Mesenchymal stem cell (in vitro differentiated cells and primary cell): Measurements from ENCODE around the gene MTA1.

Experiments used
- DNase-seq: peaks from one replicate; pipeline ENCODE4 v3.0.0-alpha.2; 2013
- H2AFZ ChIP-seq: one replicate; pipeline ENCODE4 v1.6.1; 2013; ENCODE audit warnings: low read depth, mild to moderate bottlenecking, control low read depth, inconsistent platforms, low read length, moderate library complexity
- H2AK5ac ChIP-seq: 2 replicates; pipeline ENCODE4 v1.6.1; 2013; ENCODE audit warnings: low read length, moderate library complexity, mild to moderate bottlenecking, inconsistent platforms; ENCODE audit not compliant: severe bottlenecking
- H2BK120ac ChIP-seq: one replicate; pipeline ENCODE4 v1.6.1; 2013; ENCODE audit warnings: low read depth, mild to moderate bottlenecking, inconsistent platforms, low read length, moderate library complexity
- H2BK12ac ChIP-seq, 2 experiments: one replicate each; pipeline ENCODE4 v1.6.1; 2013; ENCODE audit warnings: inconsistent platforms in 2 of 2, low read length in 2 of 2, mild to moderate bottlenecking in 2 of 2, moderate library complexity in 2 of 2, control low read depth in 1 of 2
- H2BK15ac ChIP-seq: one replicate; pipeline ENCODE4 v1.6.1; 2013; ENCODE audit warnings: mild to moderate bottlenecking, low read depth, inconsistent platforms; ENCODE audit not compliant: poor library complexity, severe bottlenecking
- H2BK5ac ChIP-seq: 2 replicates; pipeline ENCODE4 v1.6.1; 2013; ENCODE audit warnings: low read depth, mild to moderate bottlenecking, low read length, control low read depth, inconsistent platforms; ENCODE audit not compliant: poor library complexity, severe bottlenecking
- H3K14ac ChIP-seq, 2 experiments: one replicate each; pipeline ENCODE4 v1.6.1; 2013; ENCODE audit warnings: inconsistent platforms in 2 of 2, low read length in 2 of 2, control low read depth in 1 of 2, mild to moderate bottlenecking in 1 of 2, moderate library complexity in 1 of 2
- H3K18ac ChIP-seq, 2 experiments: one replicate each; pipeline ENCODE4 v1.6.1; 2013; ENCODE audit warnings: inconsistent platforms in 2 of 2, low read length in 2 of 2, control low read depth in 1 of 2, low read depth in 1 of 2, mild to moderate bottlenecking in 1 of 2
- H3K23ac ChIP-seq, 2 experiments: one replicate each; pipeline ENCODE4 v1.6.1; 2013; ENCODE audit warnings: inconsistent platforms in 2 of 2, low read length in 2 of 2, mild to moderate bottlenecking in 2 of 2, moderate library complexity in 2 of 2, control low read depth in 1 of 2
- H3K27ac ChIP-seq: 2 replicates; pipeline ENCODE4 v1.5.1; 2013; ENCODE audit warnings: mild to moderate bottlenecking, moderate library complexity, low read length, control low read depth, inconsistent platforms; ENCODE audit not compliant: poor library complexity, severe bottlenecking
- H3K27me3 ChIP-seq, 2 experiments: 2 replicates each; pipeline versions ENCODE4 v1.6.1 to v1.7.0; 2013; ENCODE audit warnings: low read length in 2 of 2, mild to moderate bottlenecking in 2 of 2, moderate library complexity in 2 of 2, control low read depth in 1 of 2, inconsistent platforms in 1 of 2; ENCODE audit not compliant: control insufficient read depth in 1 of 2, insufficient read depth in 1 of 2
- H3K36me3 ChIP-seq, 2 experiments: 2 replicates each; pipeline versions ENCODE4 v1.6.1 to v1.7.0; 2013; ENCODE audit warnings: low read length in 2 of 2, control low read depth in 1 of 2, inconsistent platforms in 1 of 2, low read depth in 1 of 2, mild to moderate bottlenecking in 1 of 2; ENCODE audit not compliant: insufficient read depth in 2 of 2, control insufficient read depth in 1 of 2
- H3K4ac ChIP-seq, 2 experiments: one replicate each; pipeline ENCODE4 v1.6.1; 2013; ENCODE audit warnings: inconsistent platforms in 2 of 2, low read length in 2 of 2, mild to moderate bottlenecking in 2 of 2, moderate library complexity in 2 of 2, control low read depth in 1 of 2, low read depth in 1 of 2
- H3K4me1 ChIP-seq: 2 replicates; pipeline ENCODE4 v1.6.1; 2013; ENCODE audit warnings: low read depth, low read length, control low read depth; ENCODE audit not compliant: control insufficient read depth, insufficient read depth
- H3K4me2 ChIP-seq: 2 replicates; pipeline ENCODE4 v1.6.1; 2013; ENCODE audit warnings: low read length, mild to moderate bottlenecking, inconsistent platforms; ENCODE audit not compliant: poor library complexity, severe bottlenecking
- H3K4me3 ChIP-seq, 2 experiments: 2 replicates each; pipeline versions ENCODE4 v1.5.1 to v1.7.0; 2013; ENCODE audit warnings: low read length in 2 of 2, mild to moderate bottlenecking in 2 of 2, control low read depth in 1 of 2, low read depth in 1 of 2; ENCODE audit not compliant: insufficient read depth in 1 of 2
- H3K79me1 ChIP-seq: replicated peaks from 2 replicates; pipeline ENCODE4 v1.6.1; 2013; ENCODE audit warnings: mild to moderate bottlenecking, control low read depth, low read length, inconsistent platforms; ENCODE audit not compliant: poor library complexity, severe bottlenecking
- H3K9ac ChIP-seq: 2 replicates; pipeline ENCODE4 v1.7.0; 2013; ENCODE audit warnings: mild to moderate bottlenecking, low read length, moderate library complexity
- H3K9me3 ChIP-seq: 2 replicates; pipeline ENCODE4 v1.7.0; 2013; ENCODE audit warnings: mild to moderate bottlenecking, low read length; ENCODE audit not compliant: control insufficient read depth
- H4K8ac ChIP-seq: one replicate; pipeline ENCODE4 v1.6.1; 2013; ENCODE audit warnings: inconsistent platforms, mild to moderate bottlenecking, low read length, moderate library complexity
- H4K91ac ChIP-seq: one replicate; pipeline ENCODE4 v1.6.1; 2013; ENCODE audit warnings: mild to moderate bottlenecking, low read length, inconsistent platforms
- WGBS: methylation state at CpG from one replicate; pipeline ENCODE4 v1.1.7; 2013; ENCODE audit warnings: mixed read lengths; 5-methylcytosine and 5-hydroxymethylcytosine counted together

MTA1 gene

GRCh38 chr14:105493921-105494605, 74.4 kb downstream of the MTA1 start:
- no peak for DNase-seq
- no peak overlapping the region for H4K91ac ChIP-seq
- 91% methylated on average over 14 of the region's 16 CpGs for WGBS
- H3K36me3 ChIP-seq, result peaks cover 0 to 18% of the 10 kb centered on the region in 2 experiments
- no peak overlapping the region for H3K4ac ChIP-seq
- H2AFZ ChIP-seq, result no peak overlapping the region
- H3K23ac ChIP-seq, result no peak overlapping the region
- H3K27me3 ChIP-seq, result no peaks in the 10 kb centered on the region
- no peak overlapping the region for H3K4me2 ChIP-seq
- H3K79me1 ChIP-seq, result peaks cover 1% of the 10 kb centered on the region
- H2BK12ac ChIP-seq, result no peak overlapping the region
- no peak overlapping the region for H3K4me3 ChIP-seq
- H3K9me3 ChIP-seq, result no peaks in the 10 kb centered on the region
- no peak overlapping the region for H3K9ac ChIP-seq
- no peak overlapping the region for H3K27ac ChIP-seq
- H2BK120ac ChIP-seq, result no peak overlapping the region
- no peak overlapping the region for H4K8ac ChIP-seq
- no peak overlapping the region for H3K18ac ChIP-seq
- H2BK5ac ChIP-seq, result no peak overlapping the region
- H2AK5ac ChIP-seq, result no peak overlapping the region
- peaks cover 21% of the 10 kb centered on the region for H3K4me1 ChIP-seq
- H2BK15ac ChIP-seq, result no peak overlapping the region
- no peak overlapping the region for H3K14ac ChIP-seq

DNA sequence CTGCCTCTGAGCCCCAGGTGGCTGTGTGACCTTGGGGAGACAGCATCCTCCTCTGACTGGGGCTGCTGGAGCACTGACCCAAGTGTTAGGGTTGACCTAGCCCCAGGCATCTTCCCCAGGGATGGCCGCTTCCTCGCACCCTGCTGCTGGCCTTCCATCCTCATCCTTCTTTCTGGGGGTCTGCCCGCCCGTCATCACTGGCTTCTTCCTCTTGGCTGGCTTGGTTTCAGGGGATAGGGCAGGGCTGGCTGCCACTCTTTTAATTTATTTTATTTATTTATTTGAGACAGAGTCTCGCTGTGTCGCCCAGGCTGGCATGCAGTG, 74.9 kb downstream of the MTA1 start:
- no peak overlapping the region for H4K91ac ChIP-seq
- H2BK15ac ChIP-seq, result no peak overlapping the region
- 97% methylated on average over 6 of the region's 6 CpGs for WGBS

DNA sequence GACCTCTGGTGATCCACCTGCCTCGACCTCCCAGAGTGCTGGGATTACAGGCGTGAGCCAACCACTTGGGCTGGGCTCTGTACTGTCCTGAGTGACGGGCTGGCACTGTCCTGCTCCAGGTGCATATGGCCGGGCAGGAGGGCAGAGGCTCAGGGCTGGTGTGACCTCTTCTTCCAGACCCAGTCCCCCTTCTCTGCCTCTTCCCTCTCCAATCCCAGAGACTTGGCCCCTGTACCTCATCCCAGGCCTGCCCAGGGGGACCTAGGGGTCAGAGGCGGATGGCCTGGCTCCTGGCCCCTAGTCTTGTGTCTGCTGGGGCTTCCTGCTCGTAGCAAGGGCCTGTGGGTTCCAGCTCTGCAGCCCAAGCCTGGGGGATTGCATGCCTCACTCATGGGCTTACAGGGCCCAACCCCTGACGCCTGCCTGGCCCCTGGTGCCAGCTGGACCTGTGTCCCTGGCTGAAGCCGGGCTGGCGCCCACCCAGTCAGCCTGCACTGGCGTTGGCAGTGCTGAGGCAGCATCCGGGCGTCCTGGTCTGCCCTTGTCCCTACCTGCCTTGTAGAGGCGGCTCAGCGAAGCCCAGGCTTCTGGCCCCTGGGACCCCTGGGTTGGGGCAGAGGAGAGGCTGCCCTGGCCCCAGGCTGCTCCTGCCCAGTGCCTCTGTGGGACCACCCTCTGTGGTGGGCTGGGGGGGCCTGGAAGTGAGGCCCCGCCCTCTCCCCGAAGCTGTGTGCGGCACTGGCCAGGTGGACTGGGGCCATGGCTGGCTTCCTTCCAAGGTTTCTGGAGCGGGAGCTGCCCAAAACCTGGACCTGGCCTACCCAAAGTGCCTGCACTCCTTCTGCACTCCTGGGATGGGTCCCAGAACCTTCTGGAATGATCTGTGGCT, 75.7 kb downstream of the MTA1 start:
- no peak overlapping the region for H2BK15ac ChIP-seq
- DNase-seq, result no peak
- H2BK120ac ChIP-seq, result no peak overlapping the region
- H2BK5ac ChIP-seq, result no peak overlapping the region
- H3K27ac ChIP-seq, result no peak overlapping the region
- H3K18ac ChIP-seq, result no peak overlapping the region
- H2BK12ac ChIP-seq, result no peak overlapping the region
- peaks cover 9% of the 10 kb centered on the region for H3K4me1 ChIP-seq
- no peak overlapping the region for H3K4me2 ChIP-seq
- H4K91ac ChIP-seq, result no peak overlapping the region
- 93% methylated on average over 18 of the region's 18 CpGs for WGBS
- H3K14ac ChIP-seq, result no peak overlapping the region
- no peak overlapping the region for H2AFZ ChIP-seq
- no peak overlapping the region for H3K4ac ChIP-seq
- H4K8ac ChIP-seq, result no peak overlapping the region
- peaks cover 1% of the 10 kb centered on the region for H3K79me1 ChIP-seq
- H3K27me3 ChIP-seq, result no peaks in the 10 kb centered on the region
- no peak overlapping the region for H3K4me3 ChIP-seq
- H3K23ac ChIP-seq, result no peak overlapping the region
- peaks cover 0 to 18% of the 10 kb centered on the region in 2 experiments for H3K36me3 ChIP-seq
- no peak overlapping the region for H3K9ac ChIP-seq
- no peaks in the 10 kb centered on the region for H3K9me3 ChIP-seq
- no peak overlapping the region for H2AK5ac ChIP-seq

More for the DNA sequence above, 74.9 kb downstream of the MTA1 start:
- H3K4me2 ChIP-seq, result no peak overlapping the region
- H3K4me1 ChIP-seq, result peaks cover 16% of the 10 kb centered on the region
- no peak for DNase-seq
- H4K8ac ChIP-seq, result no peak overlapping the region
- H3K36me3 ChIP-seq, result peaks cover 0 to 18% of the 10 kb centered on the region in 2 experiments
- H2AK5ac ChIP-seq, result no peak overlapping the region
- H3K9ac ChIP-seq, result no peak overlapping the region
- H3K9me3 ChIP-seq, result no peaks in the 10 kb centered on the region
- no peak overlapping the region for H2BK120ac ChIP-seq
- no peak overlapping the region for H3K18ac ChIP-seq
- H2BK5ac ChIP-seq, result no peak overlapping the region
- H3K27ac ChIP-seq, result no peak overlapping the region
- H2BK12ac ChIP-seq, result no peak overlapping the region
- H3K79me1 ChIP-seq, result peaks cover 1% of the 10 kb centered on the region
- no peak overlapping the region for H3K4ac ChIP-seq
- no peak overlapping the region for H3K14ac ChIP-seq
- no peak overlapping the region for H3K23ac ChIP-seq
- H2AFZ ChIP-seq, result no peak overlapping the region
- no peak overlapping the region for H3K4me3 ChIP-seq
- no peaks in the 10 kb centered on the region for H3K27me3 ChIP-seq

DNA sequence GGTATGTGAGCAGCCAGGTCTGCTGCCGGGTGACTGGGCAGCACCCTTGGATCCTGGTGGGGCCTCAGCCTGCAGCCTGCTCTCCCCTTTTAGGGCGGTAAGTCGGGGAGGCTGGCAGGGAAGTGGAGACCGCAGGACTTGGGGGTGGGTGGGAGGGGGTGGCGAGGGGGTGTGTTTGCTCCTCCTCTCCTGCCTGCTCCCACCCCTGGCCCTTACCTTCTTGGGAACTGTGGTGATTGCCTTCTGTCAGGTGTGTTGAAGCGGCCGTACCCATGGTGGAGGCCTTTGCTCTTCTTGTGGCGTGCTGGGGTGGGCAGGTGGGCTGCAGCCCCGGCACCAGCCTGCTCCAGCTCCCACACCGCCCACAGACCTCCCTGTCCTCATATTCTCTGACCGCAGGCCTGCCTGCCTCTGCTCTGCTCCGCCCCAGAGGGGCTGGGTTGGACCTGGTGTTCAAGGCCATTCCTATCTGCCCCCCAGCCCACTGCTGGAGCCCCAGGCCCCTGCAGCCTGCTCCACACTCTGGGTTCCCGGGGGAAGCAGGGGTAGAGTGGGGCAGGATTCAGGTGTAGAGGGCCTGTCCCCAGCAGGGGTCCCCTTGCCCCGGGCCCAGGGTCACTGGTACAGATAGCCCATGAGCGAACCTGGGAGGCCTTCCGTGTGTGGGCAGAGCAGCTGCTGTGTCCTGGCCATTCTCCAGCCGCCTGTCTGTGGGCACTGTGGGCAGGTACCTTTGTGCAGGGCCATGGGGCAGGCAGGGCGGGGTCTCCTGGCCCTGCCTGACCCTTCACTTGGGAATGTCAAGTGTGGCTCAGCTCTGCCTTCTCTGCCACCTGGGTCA, 76.6 kb downstream of the MTA1 start:
- H2BK15ac ChIP-seq, result no peak overlapping the region
- no peak overlapping the region for H4K91ac ChIP-seq
- H3K14ac ChIP-seq, result no peak overlapping the region
- H3K9ac ChIP-seq, result no peak overlapping the region
- no peak overlapping the region for H3K18ac ChIP-seq
- H3K23ac ChIP-seq, result no peak overlapping the region
- no peak overlapping the region for H2BK12ac ChIP-seq
- H3K36me3 ChIP-seq, result peaks cover 0 to 18% of the 10 kb centered on the region in 2 experiments
- no peak overlapping the region for H2BK5ac ChIP-seq
- H3K4me1 ChIP-seq, result peaks cover 5% of the 10 kb centered on the region
- no peak overlapping the region for H4K8ac ChIP-seq
- H3K27ac ChIP-seq, result no peak overlapping the region
- H2BK120ac ChIP-seq, result no peak overlapping the region
- no peaks in the 10 kb centered on the region for H3K9me3 ChIP-seq
- no peak overlapping the region for H3K4ac ChIP-seq
- no peak overlapping the region for H3K4me3 ChIP-seq
- DNase-seq, result no peak
- 87% methylated on average over 14 of the region's 18 CpGs for WGBS
- H2AK5ac ChIP-seq, result no peak overlapping the region
- H3K79me1 ChIP-seq, result peaks cover 1% of the 10 kb centered on the region
- H3K4me2 ChIP-seq, result no peak overlapping the region
- H2AFZ ChIP-seq, result no peak overlapping the region
- no peaks in the 10 kb centered on the region for H3K27me3 ChIP-seq
